ENCODE data around the gene THSD4. TPM values are rescaled to one million over a fixed set of nuclear protein-coding genes. Genes with fewer than 3 reads are reported as not detected.

Gene THSD4
- total RNA-seq: under 1 TPM in 1 of 2 experiments, not detected in 1; 0.08 TPM

DNA sequence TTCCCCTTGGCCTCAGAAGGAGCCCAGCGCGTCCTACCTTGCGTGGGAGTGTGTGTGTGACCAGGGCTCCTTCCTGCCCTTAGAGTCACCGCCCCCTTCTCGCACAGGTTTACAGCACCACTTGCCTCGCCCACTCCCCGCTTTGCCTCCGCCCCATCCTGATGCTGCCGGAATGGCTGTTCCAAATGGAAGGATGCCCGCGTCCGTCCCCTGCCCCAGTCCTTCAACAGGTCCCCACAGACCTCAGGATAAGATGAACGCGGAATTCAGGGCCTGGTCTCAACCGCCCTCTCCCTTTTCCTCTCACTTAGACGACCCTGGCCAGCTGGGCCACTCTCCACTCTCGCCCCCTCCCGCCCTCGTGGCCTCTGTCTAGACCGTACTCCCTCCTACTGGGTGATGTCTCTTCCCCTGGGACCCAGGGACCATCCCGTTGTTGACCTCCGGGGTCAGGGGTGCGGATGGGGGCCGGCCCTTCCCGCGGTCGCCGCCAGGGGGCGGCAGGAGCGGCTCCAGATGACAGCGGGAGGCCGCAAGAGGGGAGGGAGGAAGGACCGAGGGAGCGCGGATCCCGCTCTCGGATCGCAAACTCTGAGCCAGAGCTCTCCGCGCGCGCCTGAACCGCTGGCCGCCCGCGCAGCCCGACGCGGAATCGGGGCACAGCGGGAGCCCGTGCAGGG is at the start of gene THSD4:
THSD4 (plus strand) TSS at position 585 of the 680 bp plus-strand sequence.
- Mint-ChIP-seq H3K4me1 (peaks cover 10% of the 10 kb centered on the region), H3K9me3 (no peaks in the 10 kb centered on the region), H3K4me3 (peak within 1 kb of the TSS; percentile 61), H3K27me3 (peaks cover 40% of the 10 kb centered on the region), H3K36me3 (ENCODE audit: low read depth) (no peaks in the 10 kb centered on the region), H3K27ac (no peak within 1 kb of the TSS)
- CTCF ChIA-PET: interaction anchor here (0.6 to 1.7 kb wide), 6 partner anchors 11 to 326 kb away, joined by 3 to 8 read pairs (median 4); no protein-coding TSS in a partner anchor
- POLR2A ChIA-PET: no interaction called here
- peak; percentile 67 for DNase-seq

DNA sequence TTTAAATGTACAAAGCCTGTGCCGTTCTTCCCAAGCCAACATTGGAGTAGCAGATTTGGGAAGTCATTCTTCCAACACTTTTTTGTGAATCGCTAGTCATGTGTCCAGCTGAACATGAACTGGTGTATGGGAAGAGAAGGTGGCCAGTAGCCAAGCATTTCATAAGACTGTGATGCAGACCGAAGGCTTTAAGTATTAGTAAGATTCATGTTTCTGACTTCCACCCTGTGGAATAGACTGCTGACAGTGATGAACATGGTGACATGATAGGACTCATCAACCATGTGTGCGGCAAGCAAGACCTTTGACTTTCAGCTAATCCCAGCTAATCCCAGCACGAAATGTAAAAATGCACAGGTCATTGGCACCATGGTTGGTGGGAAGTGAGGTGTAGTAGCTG is 48.3 kb upstream of the THSD4 start:
- Mint-ChIP-seq H3K4me3 (no peak overlapping the region), H3K27ac (no peak overlapping the region), H3K9me3 (no peaks in the 10 kb centered on the region), H3K27me3 (no peaks in the 10 kb centered on the region), H3K4me1 (no peaks in the 10 kb centered on the region), H3K36me3 (ENCODE audit: low read depth) (no peaks in the 10 kb centered on the region)
- CTCF ChIA-PET: interaction anchor here (0.9 kb wide), 1 partner anchor 18 kb away, joined by 3 read pairs; no protein-coding TSS in a partner anchor
- POLR2A ChIA-PET: no interaction called here
- no peak for DNase-seq

DNA sequence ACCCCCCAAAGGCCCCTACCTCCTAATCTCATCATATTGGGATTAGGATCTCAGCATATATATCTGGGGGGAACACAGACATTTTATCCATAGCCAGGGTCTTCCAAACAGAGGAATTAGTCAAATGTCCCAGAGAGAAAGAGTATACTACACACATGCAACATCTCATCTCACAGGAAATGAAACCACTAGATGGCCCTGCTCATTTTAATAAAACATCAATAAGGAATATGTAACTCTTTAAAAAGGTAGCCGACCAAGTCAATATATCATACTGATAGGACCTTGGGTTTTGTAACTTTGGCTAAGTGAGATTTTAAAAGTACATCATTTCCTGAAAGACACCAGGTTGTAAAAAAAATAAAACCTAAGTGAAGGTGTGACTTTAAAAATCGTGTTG is 45.6 kb upstream of the THSD4 start:
- H3K36me3 Mint-ChIP-seq (ENCODE audit: low read depth): no peaks in the 10 kb centered on the region
- CTCF ChIA-PET: no interaction called here
- no peaks in the 10 kb centered on the region for H3K27me3 Mint-ChIP-seq
- no peaks in the 10 kb centered on the region for H3K9me3 Mint-ChIP-seq
- H3K4me1 Mint-ChIP-seq: no peaks in the 10 kb centered on the region
- DNase-seq: no peak
- H3K4me3 Mint-ChIP-seq: no peak overlapping the region
- no peak overlapping the region for H3K27ac Mint-ChIP-seq
- POLR2A ChIA-PET: no interaction called here

DNA sequence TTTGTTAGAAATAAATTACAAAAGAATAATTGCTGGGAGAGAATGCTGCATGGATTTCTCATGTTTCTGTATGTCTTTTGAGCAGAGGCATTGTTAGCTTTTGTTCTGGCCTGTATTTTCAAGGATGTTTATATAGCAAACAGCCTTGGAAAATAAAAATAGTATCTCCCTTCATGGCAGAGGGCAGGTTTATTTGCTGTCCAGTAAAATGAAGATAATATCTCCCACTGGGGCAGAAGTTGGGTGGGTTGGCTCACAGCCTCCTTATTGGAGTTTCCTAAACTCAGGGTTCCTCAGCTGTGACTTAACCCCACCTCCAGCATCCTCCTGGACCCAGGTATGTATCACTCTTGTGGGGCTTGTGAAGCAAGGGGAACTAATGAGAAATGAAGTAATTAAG is 43.7 kb upstream of the THSD4 start:
- CTCF ChIA-PET: no interaction called here
- H3K4me3 Mint-ChIP-seq: no peak overlapping the region
- no peaks in the 10 kb centered on the region for H3K27me3 Mint-ChIP-seq
- no peaks in the 10 kb centered on the region for H3K4me1 Mint-ChIP-seq
- H3K36me3 Mint-ChIP-seq (ENCODE audit: low read depth): no peaks in the 10 kb centered on the region
- H3K9me3 Mint-ChIP-seq: no peaks in the 10 kb centered on the region
- H3K27ac Mint-ChIP-seq: no peak overlapping the region
- no peak for DNase-seq
- POLR2A ChIA-PET: no interaction called here

DNA sequence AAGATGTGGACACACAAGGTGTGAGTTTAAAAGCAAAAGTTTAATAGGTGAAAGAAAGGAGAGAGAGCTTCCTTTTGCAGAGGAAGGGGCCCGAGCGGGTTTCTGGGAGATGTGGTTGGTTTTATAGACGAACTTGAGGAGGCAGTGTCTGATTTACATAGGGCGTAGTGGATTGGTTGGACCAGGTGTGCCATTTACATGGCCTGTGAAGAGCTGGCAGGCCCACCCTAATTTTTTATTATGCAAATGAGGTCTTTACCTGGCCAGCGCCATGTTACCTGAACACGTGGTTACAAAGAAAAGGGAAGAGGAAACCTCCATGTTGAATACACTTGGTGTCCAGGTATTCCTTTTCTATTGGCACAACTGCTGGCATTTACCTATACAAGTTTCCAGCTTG is 42.8 kb upstream of the THSD4 start:
- no peaks in the 10 kb centered on the region for H3K4me1 Mint-ChIP-seq
- H3K36me3 Mint-ChIP-seq (ENCODE audit: low read depth): no peaks in the 10 kb centered on the region
- no peaks in the 10 kb centered on the region for H3K9me3 Mint-ChIP-seq
- POLR2A ChIA-PET: no interaction called here
- DNase-seq: no peak
- no peak overlapping the region for H3K4me3 Mint-ChIP-seq
- no peak overlapping the region for H3K27ac Mint-ChIP-seq
- CTCF ChIA-PET: no interaction called here
- H3K27me3 Mint-ChIP-seq: no peaks in the 10 kb centered on the region

DNA sequence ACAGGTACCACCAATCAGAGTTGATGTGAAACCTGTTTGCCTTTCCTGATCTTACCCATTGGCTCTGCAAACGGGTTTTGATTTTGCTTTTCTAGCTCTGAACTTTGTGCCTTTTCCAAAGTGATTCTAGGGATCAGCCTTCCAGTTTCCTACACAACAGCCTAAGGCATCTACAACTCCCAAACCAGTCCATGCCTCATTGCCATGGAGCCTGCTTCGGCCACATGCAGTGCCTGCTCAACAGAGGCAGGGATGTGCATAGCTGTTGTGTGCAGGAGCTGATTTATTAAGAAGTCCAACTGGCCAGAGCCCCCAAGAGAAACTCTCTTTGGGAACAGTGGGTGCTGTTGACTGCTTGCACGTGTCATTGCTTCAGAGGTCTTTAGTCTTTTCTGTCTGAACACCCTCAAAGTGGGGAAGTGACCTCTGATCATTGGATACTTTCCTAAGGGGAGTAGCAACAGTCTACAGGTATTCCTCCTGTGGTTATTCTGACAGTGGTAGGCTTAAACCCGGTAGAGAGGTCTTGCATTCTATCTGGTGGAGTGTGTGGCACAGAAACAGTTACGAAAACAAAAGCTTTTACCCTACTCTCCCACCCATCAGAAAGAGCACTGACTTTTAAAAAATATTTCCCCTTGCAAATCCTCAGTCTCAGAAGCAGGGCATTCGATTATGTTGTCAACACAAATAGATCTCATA is 36.6 kb upstream of the THSD4 start:
- no peaks in the 10 kb centered on the region for H3K27me3 Mint-ChIP-seq
- no peaks in the 10 kb centered on the region for H3K36me3 Mint-ChIP-seq (ENCODE audit: low read depth)
- CTCF ChIA-PET: no interaction called here
- H3K4me3 Mint-ChIP-seq: no peak overlapping the region
- no peak for DNase-seq
- POLR2A ChIA-PET: no interaction called here
- no peak overlapping the region for H3K27ac Mint-ChIP-seq
- H3K9me3 Mint-ChIP-seq: no peaks in the 10 kb centered on the region
- H3K4me1 Mint-ChIP-seq: no peaks in the 10 kb centered on the region

DNA sequence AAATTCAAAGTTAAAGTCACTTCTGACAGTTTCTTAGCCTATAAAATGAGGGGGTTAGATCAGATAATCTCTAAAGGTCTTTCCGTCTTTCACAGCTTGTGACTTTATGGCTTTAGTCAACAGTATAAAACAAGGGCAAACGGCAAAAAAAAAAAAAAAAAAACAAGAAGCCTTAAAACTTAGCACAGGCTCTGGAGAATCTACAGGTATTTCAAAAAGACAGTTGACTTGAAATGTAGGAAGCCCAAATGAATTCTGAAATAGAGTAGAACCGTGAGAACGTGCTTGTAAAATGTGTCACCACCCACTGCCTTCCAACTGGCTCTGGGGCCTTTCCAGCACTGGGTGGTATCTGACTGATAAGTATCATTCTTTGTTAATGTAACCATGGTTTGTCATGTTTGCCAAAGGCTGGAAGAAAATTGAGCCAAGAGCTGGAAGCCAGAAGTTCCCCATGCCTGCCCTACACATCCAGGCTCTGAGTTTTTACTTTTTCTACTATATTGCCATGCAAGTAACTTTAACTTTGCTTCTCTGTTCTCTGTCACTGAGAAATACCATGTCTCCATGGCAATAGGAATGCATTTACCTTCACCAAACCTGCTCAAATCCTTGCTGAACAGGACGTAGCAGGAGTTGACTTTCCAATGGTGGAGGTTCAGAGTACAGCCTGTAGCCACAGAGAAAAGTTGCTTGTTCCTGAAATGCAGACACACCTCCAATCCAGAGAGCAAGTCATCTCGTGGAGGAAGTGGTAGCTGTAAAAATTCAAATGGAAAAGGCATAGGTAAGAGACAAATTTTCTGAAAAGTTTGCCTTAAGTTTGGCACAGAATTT is 35.8 kb upstream of the THSD4 start:
- no peaks in the 10 kb centered on the region for H3K27me3 Mint-ChIP-seq
- POLR2A ChIA-PET: no interaction called here
- no peaks in the 10 kb centered on the region for H3K4me1 Mint-ChIP-seq
- no peak overlapping the region for H3K4me3 Mint-ChIP-seq
- H3K9me3 Mint-ChIP-seq: no peaks in the 10 kb centered on the region
- no peak for DNase-seq
- H3K27ac Mint-ChIP-seq: no peak overlapping the region
- CTCF ChIA-PET: no interaction called here
- no peaks in the 10 kb centered on the region for H3K36me3 Mint-ChIP-seq (ENCODE audit: low read depth)

DNA sequence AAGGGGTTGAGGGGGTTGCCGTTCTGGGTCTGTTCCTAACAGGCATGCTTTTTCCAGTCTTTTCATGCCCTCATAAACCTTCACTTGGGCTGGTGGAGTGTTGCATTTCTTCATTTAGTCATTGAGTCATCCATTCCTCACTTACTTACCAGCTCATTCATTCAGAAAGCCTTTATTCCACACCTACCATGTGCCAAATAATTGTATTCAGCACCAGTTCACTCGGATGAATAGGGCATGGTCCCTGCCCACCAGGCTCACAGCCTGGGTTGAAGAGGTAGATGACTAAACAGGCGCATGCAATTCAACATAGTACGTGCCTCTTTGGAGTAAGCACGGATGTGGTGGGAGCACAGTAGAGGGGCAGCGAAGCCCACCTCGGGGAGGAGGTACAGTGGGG is 35.1 kb upstream of the THSD4 start:
- ChIA-PET POLR2A (no interaction called here), CTCF (no interaction called here)
- Mint-ChIP-seq H3K9me3 (no peaks in the 10 kb centered on the region), H3K4me1 (no peaks in the 10 kb centered on the region), H3K36me3 (ENCODE audit: low read depth) (no peaks in the 10 kb centered on the region), H3K4me3 (no peak overlapping the region), H3K27me3 (no peaks in the 10 kb centered on the region), H3K27ac (no peak overlapping the region)
- DNase-seq: no peak

DNA sequence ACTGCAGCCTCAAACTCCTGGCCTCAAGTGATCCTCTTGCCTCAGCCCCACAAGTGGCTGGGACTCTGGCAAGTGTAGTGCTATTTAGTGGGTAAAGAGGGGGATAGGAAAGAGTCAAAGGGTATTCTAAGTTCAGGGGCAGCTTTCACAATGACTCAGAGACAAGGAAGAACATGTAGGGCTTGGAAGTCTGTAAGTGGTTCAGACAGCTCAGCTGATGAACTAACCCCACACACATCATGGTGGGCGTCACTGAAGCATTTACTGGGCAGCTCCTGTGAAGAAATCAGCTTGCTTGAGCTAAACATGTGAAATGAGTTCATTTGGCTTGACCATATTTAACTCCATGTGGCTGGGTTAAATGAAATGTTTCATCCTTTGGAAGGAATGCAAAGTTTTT is 34.6 kb upstream of the THSD4 start:
- Mint-ChIP-seq H3K36me3 (ENCODE audit: low read depth) (no peaks in the 10 kb centered on the region), H3K27ac (no peak overlapping the region), H3K4me1 (no peaks in the 10 kb centered on the region), H3K27me3 (no peaks in the 10 kb centered on the region), H3K4me3 (no peak overlapping the region), H3K9me3 (no peaks in the 10 kb centered on the region)
- DNase-seq: no peak
- POLR2A ChIA-PET: no interaction called here
- CTCF ChIA-PET: no interaction called here

DNA sequence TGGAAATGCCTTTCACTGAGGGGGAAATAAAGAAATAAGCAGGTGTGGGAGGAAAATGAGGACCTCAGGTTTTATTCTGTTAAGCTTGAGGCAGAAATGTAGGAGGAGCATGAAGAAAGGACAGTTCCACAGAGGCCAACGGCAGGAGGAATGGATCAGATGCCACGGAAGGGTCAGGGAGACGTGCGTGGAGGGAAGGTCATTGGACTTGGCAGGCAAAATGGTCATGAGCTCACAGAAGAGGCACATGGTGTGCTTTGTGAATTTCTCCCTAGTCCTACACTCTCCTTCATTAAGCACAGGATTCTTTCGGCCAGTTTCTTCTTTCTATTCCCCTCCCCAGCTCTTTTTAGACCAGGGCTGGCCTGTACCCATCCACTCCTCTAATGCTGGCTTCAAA is 32.5 kb upstream of the THSD4 start:
- Mint-ChIP-seq H3K27ac (no peak overlapping the region), H3K4me1 (no peaks in the 10 kb centered on the region), H3K36me3 (ENCODE audit: low read depth) (no peaks in the 10 kb centered on the region), H3K9me3 (no peaks in the 10 kb centered on the region), H3K27me3 (no peaks in the 10 kb centered on the region), H3K4me3 (no peak overlapping the region)
- POLR2A ChIA-PET: no interaction called here
- CTCF ChIA-PET: no interaction called here
- no peak for DNase-seq

DNA sequence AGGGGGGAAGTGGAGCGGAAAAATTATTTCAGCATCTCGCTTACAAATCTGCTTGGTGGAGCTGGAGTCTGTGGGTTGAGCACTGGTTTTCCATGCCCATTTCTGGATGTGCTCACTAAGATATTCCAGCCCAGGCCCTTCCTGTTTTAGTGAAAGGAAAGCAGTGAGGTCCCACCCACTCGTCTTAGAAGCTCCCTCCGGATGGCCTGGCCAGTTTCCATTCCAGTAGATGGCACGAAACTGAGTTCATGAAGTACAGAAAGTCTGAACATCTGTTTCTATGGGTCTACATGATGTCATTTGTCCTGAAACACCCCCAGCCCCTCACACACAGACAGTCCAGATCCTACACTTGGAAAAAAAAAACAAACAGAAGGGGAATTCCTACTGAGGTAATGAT is 31.9 kb upstream of the THSD4 start:
- POLR2A ChIA-PET: no interaction called here
- no peak overlapping the region for H3K27ac Mint-ChIP-seq
- no peaks in the 10 kb centered on the region for H3K9me3 Mint-ChIP-seq
- no peaks in the 10 kb centered on the region for H3K36me3 Mint-ChIP-seq (ENCODE audit: low read depth)
- H3K27me3 Mint-ChIP-seq: no peaks in the 10 kb centered on the region
- DNase-seq: no peak
- CTCF ChIA-PET: no interaction called here
- no peaks in the 10 kb centered on the region for H3K4me1 Mint-ChIP-seq
- H3K4me3 Mint-ChIP-seq: no peak overlapping the region

DNA sequence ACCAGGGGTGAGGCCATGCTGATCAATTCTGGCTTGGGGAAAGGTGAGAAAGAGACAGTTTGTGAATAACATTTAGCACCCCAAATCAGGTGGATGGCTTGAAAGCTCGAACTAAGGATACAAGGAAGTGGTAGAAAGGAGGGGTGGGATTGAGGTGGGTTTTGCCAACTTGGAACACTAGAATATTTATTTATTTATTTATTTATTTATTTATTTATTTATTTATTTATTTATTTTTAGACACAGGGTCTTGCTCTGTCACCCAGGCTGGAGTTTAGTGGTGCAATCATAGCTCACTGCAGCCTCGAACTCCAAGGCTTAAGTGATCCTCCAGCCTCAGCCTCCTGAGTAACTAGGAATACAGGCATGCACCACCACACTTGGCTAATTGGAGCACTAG is 31.0 kb upstream of the THSD4 start:
- no peaks in the 10 kb centered on the region for H3K4me1 Mint-ChIP-seq
- no peaks in the 10 kb centered on the region for H3K9me3 Mint-ChIP-seq
- ChIA-PET CTCF (no interaction called here), POLR2A (no interaction called here)
- no peak overlapping the region for H3K27ac Mint-ChIP-seq
- no peak for DNase-seq
- H3K36me3 Mint-ChIP-seq (ENCODE audit: low read depth): no peaks in the 10 kb centered on the region
- H3K4me3 Mint-ChIP-seq: no peak overlapping the region
- H3K27me3 Mint-ChIP-seq: no peaks in the 10 kb centered on the region

DNA sequence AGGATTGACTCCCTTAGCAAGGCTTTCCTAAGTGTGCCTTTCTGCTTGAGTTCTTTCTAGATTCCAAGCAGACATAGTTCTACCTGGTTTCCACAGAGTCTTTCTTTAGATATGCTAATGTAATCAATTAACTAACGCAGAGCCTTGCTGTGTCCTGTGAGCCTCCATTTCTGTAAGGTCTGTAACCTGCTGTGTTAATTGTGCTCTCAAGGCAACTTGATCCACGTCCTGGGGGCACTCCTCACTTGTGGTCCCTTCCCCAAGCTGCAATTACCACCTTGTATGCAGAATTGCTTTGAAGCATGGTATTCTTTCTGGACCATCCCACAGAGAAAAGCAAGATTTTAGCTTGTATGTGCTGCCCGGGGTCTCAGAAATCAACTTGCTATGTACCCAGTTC is 29.5 kb upstream of the THSD4 start:
- DNase-seq: no peak
- Mint-ChIP-seq H3K27me3 (peaks cover 2% of the 10 kb centered on the region), H3K4me1 (no peaks in the 10 kb centered on the region), H3K27ac (no peak overlapping the region), H3K36me3 (ENCODE audit: low read depth) (no peaks in the 10 kb centered on the region), H3K9me3 (no peaks in the 10 kb centered on the region), H3K4me3 (no peak overlapping the region)
- ChIA-PET POLR2A (no interaction called here), CTCF (no interaction called here)

DNA sequence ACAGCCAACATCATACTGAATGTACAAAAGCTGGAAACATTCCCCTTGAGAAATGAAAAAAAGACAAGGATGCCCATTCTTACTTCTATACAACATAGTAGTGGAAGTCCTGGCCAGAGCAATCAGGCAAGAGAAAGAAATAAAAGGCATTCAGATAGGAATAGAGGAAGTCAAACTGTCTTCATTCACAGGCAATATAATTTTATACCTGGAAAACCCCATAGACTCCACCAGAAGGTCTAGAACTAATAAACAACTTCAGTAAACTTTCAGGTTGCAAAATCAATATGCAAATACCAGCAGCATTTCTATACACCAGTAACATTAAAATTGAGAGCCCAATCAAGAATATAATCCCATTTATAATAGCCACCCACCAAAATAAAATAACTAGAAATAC is 27.1 kb upstream of the THSD4 start:
- no peak overlapping the region for H3K27ac Mint-ChIP-seq
- ChIA-PET POLR2A (no interaction called here), CTCF (no interaction called here)
- no peaks in the 10 kb centered on the region for H3K36me3 Mint-ChIP-seq (ENCODE audit: low read depth)
- peaks cover 2% of the 10 kb centered on the region for H3K27me3 Mint-ChIP-seq
- no peaks in the 10 kb centered on the region for H3K9me3 Mint-ChIP-seq
- no peak for DNase-seq
- H3K4me1 Mint-ChIP-seq: no peaks in the 10 kb centered on the region
- no peak overlapping the region for H3K4me3 Mint-ChIP-seq
